HEK293 (cell line): ENCODE results near the gene TSKU.

Experiments
- CTCF ChIA-PET: fragments of 350-600 bp; formaldehyde crosslinking; extraction: SDS; loops from one replicate; lab custom pipeline; 2021; ENCODE audit warnings: antibody characterized with exemption; lab: Yijun Ruan, JAX
- POLR2A ChIA-PET: fragments of 300-600 bp; formaldehyde crosslinking; extraction: SDS; loops from one replicate; lab custom pipeline; 2020; ENCODE audit warnings: antibody characterized with exemption, inconsistent platforms; lab: Yijun Ruan, JAX
- H3K27ac ChIP-seq: fragments of 200-500 bp; sonication (Bioruptor generic); 2 replicates; pipeline ENCODE4 v1.5.1; 2014; ENCODE audit warnings: low read depth, low read length, control low read depth, inconsistent platforms; ENCODE audit errors: extremely low read depth
- H3K36me3 ChIP-seq, 2 experiments: fragments of 200-500 bp in 1 of 2; sonication (Bioruptor generic) in 1 of 2; 1 replicate in 1 of 2; 2 replicates in 1 of 2; pipeline ENCODE4 v1.5.1; 2014 to 2017; ENCODE audit warnings: inconsistent platforms in 2 of 2, low read length in 2 of 2; ENCODE audit not compliant: control insufficient read depth in 2 of 2, insufficient read depth in 1 of 2
- H3K4me1 ChIP-seq: fragments of 200-500 bp; sonication (Bioruptor generic); 2 replicates; pipeline ENCODE4 v1.5.1; 2014; ENCODE audit warnings: mild to moderate bottlenecking, low read length, inconsistent platforms; ENCODE audit not compliant: control insufficient read depth, insufficient read depth
- H3K4me3 ChIP-seq: 2 replicates; pipeline ENCODE4 v1.5.1; 2011; ENCODE audit warnings: low read depth, mild to moderate bottlenecking, control low read depth, low read length, moderate library complexity
- H3K9me3 ChIP-seq: fragments of 200-500 bp; sonication (Bioruptor generic); 2 replicates; pipeline ENCODE4 v1.5.1; 2014; ENCODE audit warnings: low read depth, low read length, inconsistent platforms; ENCODE audit not compliant: control insufficient read depth, insufficient read depth
- CTCF ChIP-seq: fragments of 450-650 bp; formaldehyde crosslinking; IDR thresholded peaks from 2 replicates; pipeline ENCODE4 v1.5.1; 2016; ENCODE audit warnings: missing biosample characterization, missing genetic modification characterization
- ELK4 ChIP-seq: IDR thresholded peaks from 2 replicates; pipeline ENCODE4 v1.6.1; 2011; ENCODE audit warnings: mild to moderate bottlenecking, low read depth, low read length, borderline replicate concordance
- GLIS2 ChIP-seq: fragments of 450-650 bp; formaldehyde crosslinking; IDR thresholded peaks from 2 replicates; pipeline ENCODE4 v1.5.1; 2016; ENCODE audit warnings: missing biosample characterization, missing genetic modification characterization
- KLF8 ChIP-seq: fragments of 450-650 bp; formaldehyde crosslinking; IDR thresholded peaks from 2 replicates; pipeline ENCODE4 v1.5.1; 2016; ENCODE audit warnings: missing biosample characterization, missing genetic modification characterization
- PATZ1 ChIP-seq: fragments of 450-650 bp; formaldehyde crosslinking; IDR thresholded peaks from 2 replicates; pipeline ENCODE4 v1.5.1; 2016; ENCODE audit warnings: missing biosample characterization, missing genetic modification characterization
- PRDM1 ChIP-seq: fragments of 450-650 bp; formaldehyde crosslinking; IDR thresholded peaks from 2 replicates; pipeline ENCODE4; 2016; ENCODE audit warnings: missing biosample characterization, missing genetic modification characterization
- SP2 ChIP-seq: fragments of 450-650 bp; formaldehyde crosslinking; IDR thresholded peaks from 2 replicates; pipeline ENCODE4 v1.5.1; 2016; ENCODE audit warnings: missing biosample characterization, missing genetic modification characterization
- ZBTB20 ChIP-seq: fragments of 450-650 bp; formaldehyde crosslinking; IDR thresholded peaks from 2 replicates; pipeline ENCODE4 v1.5.1; 2016; ENCODE audit warnings: missing biosample characterization, missing genetic modification characterization
- ZIC2 ChIP-seq: fragments of 450-650 bp; formaldehyde crosslinking; IDR thresholded peaks from 2 replicates; pipeline ENCODE4 v1.5.1; 2016; ENCODE audit warnings: missing biosample characterization, missing genetic modification characterization
- ZNF121 ChIP-seq: fragments of 450-650 bp; formaldehyde crosslinking; IDR thresholded peaks from 2 replicates; pipeline ENCODE4 v1.5.1; 2016; ENCODE audit warnings: missing biosample characterization, missing genetic modification characterization
- ZNF132 ChIP-seq: fragments of 450-650 bp; formaldehyde crosslinking; IDR thresholded peaks from 2 replicates; pipeline ENCODE4 v1.5.1; 2017; ENCODE audit warnings: missing biosample characterization, missing genetic modification characterization, borderline replicate concordance
- ZNF391 ChIP-seq: fragments of 450-650 bp; formaldehyde crosslinking; IDR thresholded peaks from 2 replicates; pipeline ENCODE4 v1.5.1; 2016; ENCODE audit warnings: low read depth, missing biosample characterization, missing genetic modification characterization, borderline replicate concordance
- ZNF404 ChIP-seq: fragments of 450-650 bp; formaldehyde crosslinking; IDR thresholded peaks from 2 replicates; pipeline ENCODE4 v1.5.1; 2017; ENCODE audit warnings: missing biosample characterization, missing genetic modification characterization
- ZNF830 ChIP-seq: fragments of 450-650 bp; IDR thresholded peaks from 2 replicates; pipeline ENCODE4 v1.5.0; 2018; ENCODE audit warnings: missing biosample characterization, missing genetic modification characterization, low read depth, mild to moderate bottlenecking, moderate library complexity
- ZNF843 ChIP-seq: fragments of 450-650 bp; formaldehyde crosslinking; IDR thresholded peaks from 2 replicates; pipeline ENCODE4 v1.5.1; 2016; ENCODE audit warnings: missing biosample characterization, missing genetic modification characterization
- TF ChIP-seq, protein P1 (sequence below): fragments of 450-650 bp; formaldehyde crosslinking; IDR thresholded peaks from 2 replicates; pipeline ENCODE4 v1.5.1; 2016; ENCODE audit warnings: missing biosample characterization, missing genetic modification characterization
- TF ChIP-seq, protein P2 (sequence below): fragments of 450-650 bp; formaldehyde crosslinking; IDR thresholded peaks from 2 replicates; pipeline ENCODE4; 2016; ENCODE audit warnings: missing biosample characterization, missing genetic modification characterization
- TF ChIP-seq, protein P3 (sequence below): fragments of 450-650 bp; formaldehyde crosslinking; IDR thresholded peaks from 2 replicates; pipeline ENCODE4 v1.5.1; 2016; ENCODE audit warnings: missing biosample characterization, missing genetic modification characterization, borderline replicate concordance

The TSKU gene

GRCh38 chr11:76797341-76798201 lies 14.4 kb downstream of the TSKU start (continued):
- no peak for TF ChIP-seq CTCF
- no peak for TF ChIP-seq ZNF121
- TF ChIP-seq ZIC2 = no peak
- TF ChIP-seq, protein P1, sequence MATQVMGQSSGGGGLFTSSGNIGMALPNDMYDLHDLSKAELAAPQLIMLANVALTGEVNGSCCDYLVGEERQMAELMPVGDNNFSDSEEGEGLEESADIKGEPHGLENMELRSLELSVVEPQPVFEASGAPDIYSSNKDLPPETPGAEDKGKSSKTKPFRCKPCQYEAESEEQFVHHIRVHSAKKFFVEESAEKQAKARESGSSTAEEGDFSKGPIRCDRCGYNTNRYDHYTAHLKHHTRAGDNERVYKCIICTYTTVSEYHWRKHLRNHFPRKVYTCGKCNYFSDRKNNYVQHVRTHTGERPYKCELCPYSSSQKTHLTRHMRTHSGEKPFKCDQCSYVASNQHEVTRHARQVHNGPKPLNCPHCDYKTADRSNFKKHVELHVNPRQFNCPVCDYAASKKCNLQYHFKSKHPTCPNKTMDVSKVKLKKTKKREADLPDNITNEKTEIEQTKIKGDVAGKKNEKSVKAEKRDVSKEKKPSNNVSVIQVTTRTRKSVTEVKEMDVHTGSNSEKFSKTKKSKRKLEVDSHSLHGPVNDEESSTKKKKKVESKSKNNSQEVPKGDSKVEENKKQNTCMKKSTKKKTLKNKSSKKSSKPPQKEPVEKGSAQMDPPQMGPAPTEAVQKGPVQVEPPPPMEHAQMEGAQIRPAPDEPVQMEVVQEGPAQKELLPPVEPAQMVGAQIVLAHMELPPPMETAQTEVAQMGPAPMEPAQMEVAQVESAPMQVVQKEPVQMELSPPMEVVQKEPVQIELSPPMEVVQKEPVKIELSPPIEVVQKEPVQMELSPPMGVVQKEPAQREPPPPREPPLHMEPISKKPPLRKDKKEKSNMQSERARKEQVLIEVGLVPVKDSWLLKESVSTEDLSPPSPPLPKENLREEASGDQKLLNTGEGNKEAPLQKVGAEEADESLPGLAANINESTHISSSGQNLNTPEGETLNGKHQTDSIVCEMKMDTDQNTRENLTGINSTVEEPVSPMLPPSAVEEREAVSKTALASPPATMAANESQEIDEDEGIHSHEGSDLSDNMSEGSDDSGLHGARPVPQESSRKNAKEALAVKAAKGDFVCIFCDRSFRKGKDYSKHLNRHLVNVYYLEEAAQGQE = no peak
- TF ChIP-seq, protein P2, sequence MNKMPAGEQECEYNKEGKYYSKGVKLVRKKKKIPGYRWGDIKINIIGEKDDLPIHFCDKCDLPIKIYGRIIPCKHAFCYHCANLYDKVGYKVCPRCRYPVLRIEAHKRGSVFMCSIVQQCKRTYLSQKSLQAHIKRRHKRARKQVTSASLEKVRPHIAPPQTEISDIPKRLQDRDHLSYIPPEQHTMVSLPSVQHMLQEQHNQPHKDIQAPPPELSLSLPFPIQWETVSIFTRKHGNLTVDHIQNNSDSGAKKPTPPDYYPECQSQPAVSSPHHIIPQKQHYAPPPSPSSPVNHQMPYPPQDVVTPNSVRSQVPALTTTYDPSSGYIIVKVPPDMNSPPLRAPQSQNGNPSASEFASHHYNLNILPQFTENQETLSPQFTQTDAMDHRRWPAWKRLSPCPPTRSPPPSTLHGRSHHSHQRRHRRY (tag by site-specific recombination) = no peak
- no peak for TF ChIP-seq PRDM1 (tag by site-specific recombination)
- no peak for TF ChIP-seq ZNF404 (tag by site-specific recombination)
- no peak for TF ChIP-seq ELK4

DNA sequence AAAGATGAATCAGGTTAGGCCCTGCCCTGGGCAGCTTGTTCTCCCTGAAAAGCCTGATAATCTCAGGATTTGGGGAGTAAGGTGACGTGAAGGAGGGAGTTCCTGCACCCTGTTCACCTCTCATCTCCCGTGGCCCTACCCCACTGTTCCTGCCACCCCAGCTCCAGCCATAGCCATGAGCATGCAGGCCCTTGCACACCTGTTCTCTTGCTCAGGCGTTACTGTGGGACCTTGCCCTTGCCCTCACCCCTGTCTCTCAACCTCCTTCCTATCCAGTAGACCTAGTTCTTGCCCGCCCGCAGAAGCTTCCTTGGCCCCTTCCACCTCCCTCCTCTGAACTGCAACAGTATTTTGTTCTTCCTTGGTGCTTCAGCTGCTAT lies 15.0 kb downstream of the TSKU start:
- H3K4me1 ChIP-seq = 0 out of 2 replicates have a peak, but pooled peaks cover 6% of the 10 kb centered on the region
- CTCF ChIA-PET = interaction anchor here (0.5 to 7.1 kb wide), 15 partner anchors 10 to 803 kb away, joined by 3 to 99 read pairs (median 4); no protein-coding TSS in a partner anchor
- no peaks in the 10 kb centered on the region for H3K9me3 ChIP-seq
- H3K4me3 ChIP-seq = no peak overlapping the region
- POLR2A ChIA-PET = no interaction called here
- H3K27ac ChIP-seq = no peak overlapping the region
- H3K36me3 ChIP-seq = peaks cover 0 to 16% of the 10 kb centered on the region in 2 experiments; a peak in 1 of 3 replicates
- no peak for TF ChIP-seq ZNF391
- no peak for TF ChIP-seq ZNF121
- TF ChIP-seq ZNF132 (tag by site-specific recombination) = no peak
- TF ChIP-seq PATZ1 (tag by site-specific recombination) = no peak
- no peak for TF ChIP-seq ZBTB20 (tag by site-specific recombination)
- no peak for TF ChIP-seq ZNF843 (tag by site-specific recombination)
- TF ChIP-seq, protein P3, sequence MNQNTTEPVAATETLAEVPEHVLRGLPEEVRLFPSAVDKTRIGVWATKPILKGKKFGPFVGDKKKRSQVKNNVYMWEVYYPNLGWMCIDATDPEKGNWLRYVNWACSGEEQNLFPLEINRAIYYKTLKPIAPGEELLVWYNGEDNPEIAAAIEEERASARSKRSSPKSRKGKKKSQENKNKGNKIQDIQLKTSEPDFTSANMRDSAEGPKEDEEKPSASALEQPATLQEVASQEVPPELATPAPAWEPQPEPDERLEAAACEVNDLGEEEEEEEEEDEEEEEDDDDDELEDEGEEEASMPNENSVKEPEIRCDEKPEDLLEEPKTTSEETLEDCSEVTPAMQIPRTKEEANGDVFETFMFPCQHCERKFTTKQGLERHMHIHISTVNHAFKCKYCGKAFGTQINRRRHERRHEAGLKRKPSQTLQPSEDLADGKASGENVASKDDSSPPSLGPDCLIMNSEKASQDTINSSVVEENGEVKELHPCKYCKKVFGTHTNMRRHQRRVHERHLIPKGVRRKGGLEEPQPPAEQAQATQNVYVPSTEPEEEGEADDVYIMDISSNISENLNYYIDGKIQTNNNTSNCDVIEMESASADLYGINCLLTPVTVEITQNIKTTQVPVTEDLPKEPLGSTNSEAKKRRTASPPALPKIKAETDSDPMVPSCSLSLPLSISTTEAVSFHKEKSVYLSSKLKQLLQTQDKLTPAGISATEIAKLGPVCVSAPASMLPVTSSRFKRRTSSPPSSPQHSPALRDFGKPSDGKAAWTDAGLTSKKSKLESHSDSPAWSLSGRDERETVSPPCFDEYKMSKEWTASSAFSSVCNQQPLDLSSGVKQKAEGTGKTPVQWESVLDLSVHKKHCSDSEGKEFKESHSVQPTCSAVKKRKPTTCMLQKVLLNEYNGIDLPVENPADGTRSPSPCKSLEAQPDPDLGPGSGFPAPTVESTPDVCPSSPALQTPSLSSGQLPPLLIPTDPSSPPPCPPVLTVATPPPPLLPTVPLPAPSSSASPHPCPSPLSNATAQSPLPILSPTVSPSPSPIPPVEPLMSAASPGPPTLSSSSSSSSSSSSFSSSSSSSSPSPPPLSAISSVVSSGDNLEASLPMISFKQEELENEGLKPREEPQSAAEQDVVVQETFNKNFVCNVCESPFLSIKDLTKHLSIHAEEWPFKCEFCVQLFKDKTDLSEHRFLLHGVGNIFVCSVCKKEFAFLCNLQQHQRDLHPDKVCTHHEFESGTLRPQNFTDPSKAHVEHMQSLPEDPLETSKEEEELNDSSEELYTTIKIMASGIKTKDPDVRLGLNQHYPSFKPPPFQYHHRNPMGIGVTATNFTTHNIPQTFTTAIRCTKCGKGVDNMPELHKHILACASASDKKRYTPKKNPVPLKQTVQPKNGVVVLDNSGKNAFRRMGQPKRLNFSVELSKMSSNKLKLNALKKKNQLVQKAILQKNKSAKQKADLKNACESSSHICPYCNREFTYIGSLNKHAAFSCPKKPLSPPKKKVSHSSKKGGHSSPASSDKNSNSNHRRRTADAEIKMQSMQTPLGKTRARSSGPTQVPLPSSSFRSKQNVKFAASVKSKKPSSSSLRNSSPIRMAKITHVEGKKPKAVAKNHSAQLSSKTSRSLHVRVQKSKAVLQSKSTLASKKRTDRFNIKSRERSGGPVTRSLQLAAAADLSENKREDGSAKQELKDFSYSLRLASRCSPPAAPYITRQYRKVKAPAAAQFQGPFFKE (tag by site-specific recombination) = no peak
- no peak for TF ChIP-seq SP2 (tag by site-specific recombination)
- no peak for TF ChIP-seq GLIS2 (tag by site-specific recombination)
- TF ChIP-seq KLF8 (tag by site-specific recombination) = no peak
- no peak for TF ChIP-seq ZNF830 (tag by site-specific recombination)
